ENCODE results near the gene MYOZ3. TPM values are rescaled to one million over a fixed set of nuclear protein-coding genes. Genes with fewer than 3 reads are reported as not detected.

MYOZ3 gene
- total and polyA plus RNA-seq, 2 donors (not counting 1 experiment from before 2014, with no cell fraction given), result 0.04 TPM; not detected in 1

- H3K27ac Mint-ChIP-seq, result no peak overlapping the region
- intact Hi-C loops (cut with micrococcal nuclease), result no loop called here
Measured at GRCh38 chr5:150662731-150663516, 1.9 kb downstream of the MYOZ3 start.

More at GRCh38 chr5:150662731-150663516, 1.9 kb downstream of the MYOZ3 start:
- DNase-seq (no peak), ATAC-seq (ENCODE audit: low read depth) (no peak)
- no peak overlapping the region for H3K27ac ChIP-seq (ENCODE audit: low read length in 2 of 2)
- H3K9me3 ChIP-seq (ENCODE audit: control extremely low read depth in 1 of 3, control insufficient read depth in 2 of 3, insufficient read depth in 1 of 3, low read length in 2 of 3), result no peaks in the 10 kb centered on the region
- no peaks in the 10 kb centered on the region for H3K79me2 ChIP-seq (ENCODE audit: control insufficient read depth, insufficient read depth, low read length)
- H3K4me1 ChIP-seq (ENCODE audit: control insufficient read depth in 2 of 2, insufficient read depth in 2 of 2, low read length in 2 of 2), result no peaks in the 10 kb centered on the region
- CTCF ChIA-PET, result interaction anchor here (1.0 kb wide), 1 partner anchor 38 kb away, joined by 3 read pairs; the partner anchor contains the start of gene RBM22
- no peak for TF ChIP-seq EZH2 (IDR thresholded peaks at IDR 0.05; ENCODE audit: borderline replicate concordance, insufficient read depth, low read depth, low read length, poor library complexity, severe bottlenecking)
- TF ChIP-seq CTCF (IDR thresholded peaks at IDR 0.05), result no peak
- peaks cover 0 to 18% (median 0%) of the 10 kb centered on the region in 4 experiments for H3K27me3 ChIP-seq (replicated peaks in 1 of 4; ENCODE audit: control extremely low read depth in 1 of 4, control insufficient read depth in 3 of 4, insufficient read depth in 4 of 4, low read length in 3 of 4)
- no peak overlapping the region for H3K4me2 ChIP-seq (replicated peaks; ENCODE audit: low read depth, low read length, poor library complexity, severe bottlenecking)
- no peaks in the 10 kb centered on the region for H3K36me3 ChIP-seq (replicated peaks in 1 of 2; ENCODE audit: control extremely low read depth in 1 of 2, control insufficient read depth in 1 of 2, extremely low read depth in 1 of 2, insufficient read depth in 2 of 2, low read length in 1 of 2)
- 90% methylated on average over 2 of the region's 4 CpGs for WGBS (ENCODE audit: insufficient coverage)
- Mint-ChIP-seq H3K4me1 (no peaks in the 10 kb centered on the region), H3K4me3 (no peak overlapping the region), H3K9me3 (ENCODE audit: insufficient read depth) (no peaks in the 10 kb centered on the region), H3K27me3 (peaks cover 19% of the 10 kb centered on the region)
- H3K4me3 ChIP-seq (ENCODE audit: control extremely low read depth in 1 of 5, extremely low read depth in 1 of 5, insufficient read depth in 1 of 5, low read depth in 2 of 5, low read length in 4 of 5), result no peak overlapping the region
- POLR2A ChIA-PET, result no interaction called here
- H4K20me1 ChIP-seq (ENCODE audit: control insufficient read depth, insufficient read depth, low read length, poor library complexity, severe bottlenecking), result no peaks in the 10 kb centered on the region
- H3K9ac ChIP-seq (ENCODE audit: low read length), result no peak overlapping the region
- H2AFZ ChIP-seq (ENCODE audit: insufficient read depth, low read depth, low read length, poor library complexity, severe bottlenecking), result no peak overlapping the region

Data from B cell (primary cell).